H9 (cell line): Measurements from ENCODE around the gene PTPRC. TPM values are rescaled to one million over a fixed set of nuclear protein-coding genes. Genes with fewer than 3 reads are reported as not detected.

Experiments used
- DNase-seq: peaks from one replicate; pipeline ENCODE4 v3.0.0-alpha.2; 2017
- H2AFZ ChIP-seq: one replicate; pipeline ENCODE4 v1.6.1; 2013; ENCODE audit warnings: mild to moderate bottlenecking, low read length, control low read depth, moderate library complexity
- H2AK5ac ChIP-seq: 2 replicates; pipeline ENCODE4 v1.6.1; 2013; ENCODE audit warnings: low read length, control low read depth, mixed read lengths; ENCODE audit not compliant: insufficient read length
- H2BK120ac ChIP-seq: one replicate; pipeline ENCODE4 v1.6.1; 2013; ENCODE audit warnings: low read depth, mild to moderate bottlenecking, low read length, control low read depth, inconsistent platforms; ENCODE audit not compliant: poor library complexity, severe bottlenecking
- H2BK12ac ChIP-seq: 2 replicates; pipeline ENCODE4 v1.6.1; 2013; ENCODE audit warnings: low read length, control low read depth, mixed read lengths, low read depth; ENCODE audit not compliant: insufficient read length
- H2BK15ac ChIP-seq: 2 replicates; pipeline ENCODE4 v1.6.1; 2013; ENCODE audit warnings: low read depth, low read length, control low read depth
- H2BK20ac ChIP-seq: one replicate; pipeline ENCODE4 v1.6.1; 2013; ENCODE audit warnings: low read depth, mild to moderate bottlenecking, low read length, control low read depth, inconsistent platforms; ENCODE audit not compliant: poor library complexity, severe bottlenecking
- H2BK5ac ChIP-seq: 2 replicates; pipeline ENCODE4 v1.6.1; 2013; ENCODE audit warnings: low read length, control low read depth, mixed read lengths; ENCODE audit not compliant: insufficient read length
- H3K14ac ChIP-seq: 2 replicates; pipeline ENCODE4 v1.6.1; 2013; ENCODE audit warnings: low read length, control low read depth; ENCODE audit not compliant: insufficient read depth
- H3K18ac ChIP-seq: 2 replicates; pipeline ENCODE4 v1.6.1; 2013; ENCODE audit warnings: low read depth, mild to moderate bottlenecking, mixed read lengths, low read length, control low read depth; ENCODE audit not compliant: insufficient read length
- H3K23ac ChIP-seq: 2 replicates; pipeline ENCODE4 v1.6.1; 2013; ENCODE audit warnings: low read length, control low read depth, mixed read lengths, low read depth; ENCODE audit not compliant: insufficient read length
- H3K23me2 ChIP-seq: 2 replicates; pipeline ENCODE4 v1.6.1; 2013; ENCODE audit warnings: low read depth, mild to moderate bottlenecking, mixed read lengths, low read length, control low read depth; ENCODE audit not compliant: insufficient read length, poor library complexity, severe bottlenecking
- H3K27ac ChIP-seq: 2 replicates; pipeline ENCODE4 v1.5.1; 2013; ENCODE audit warnings: low read length, control low read depth, mixed read lengths, low read depth; ENCODE audit not compliant: insufficient read length
- H3K27me3 ChIP-seq: 2 replicates; pipeline ENCODE4 v1.6.1; 2013; ENCODE audit warnings: low read length, control low read depth, inconsistent platforms; ENCODE audit not compliant: insufficient read depth
- H3K4ac ChIP-seq: 2 replicates; pipeline ENCODE4 v1.6.1; 2013; ENCODE audit warnings: low read depth, mild to moderate bottlenecking, control low read depth, inconsistent platforms, low read length, moderate library complexity
- H3K4me1 ChIP-seq: 2 replicates; pipeline ENCODE4 v1.6.1; 2013; ENCODE audit warnings: low read length, control low read depth, inconsistent platforms; ENCODE audit not compliant: insufficient read depth
- H3K4me2 ChIP-seq: 2 replicates; pipeline ENCODE4 v1.6.1; 2013; ENCODE audit warnings: low read length, control low read depth, mixed read lengths; ENCODE audit not compliant: insufficient read length, insufficient read depth
- H3K56ac ChIP-seq: 2 replicates; pipeline ENCODE4 v1.6.1; 2013; ENCODE audit warnings: low read depth, mild to moderate bottlenecking, mixed read lengths, low read length, control low read depth; ENCODE audit not compliant: insufficient read length
- H3K79me1 ChIP-seq: 2 replicates; pipeline ENCODE4 v1.6.1; 2013; ENCODE audit warnings: low read depth, mild to moderate bottlenecking, moderate library complexity, low read length, control low read depth, inconsistent platforms; ENCODE audit not compliant: insufficient read depth, poor library complexity, severe bottlenecking
- H3K79me2 ChIP-seq: 2 replicates; pipeline ENCODE4 v1.6.1; 2013; ENCODE audit warnings: low read length, control low read depth, inconsistent platforms; ENCODE audit not compliant: insufficient read depth
- H3K9ac ChIP-seq: 2 replicates; pipeline ENCODE4 v1.6.1; 2013; ENCODE audit warnings: low read length, control low read depth, mixed read lengths; ENCODE audit not compliant: insufficient read length; ENCODE audit errors: extremely low read depth
- H3K9me3 ChIP-seq: one replicate; pipeline ENCODE4 v1.6.1; 2013; ENCODE audit warnings: low read depth, low read length, inconsistent platforms; ENCODE audit not compliant: control insufficient read depth
- H3T11ph ChIP-seq: one replicate; pipeline ENCODE4 v1.6.1; 2013; ENCODE audit warnings: mild to moderate bottlenecking, low read length, control low read depth, inconsistent platforms
- H4K20me1 ChIP-seq: one replicate; pipeline ENCODE4 v1.6.1; 2013; ENCODE audit not compliant: control insufficient read depth, insufficient read length, insufficient read depth
- H4K5ac ChIP-seq: 2 replicates; pipeline ENCODE4 v1.6.1; 2013; ENCODE audit warnings: low read depth, mild to moderate bottlenecking, mixed read lengths, low read length, control low read depth; ENCODE audit not compliant: insufficient read length
- H4K8ac ChIP-seq: replicated peaks from 2 replicates; pipeline ENCODE4 v1.6.1; 2013; ENCODE audit warnings: low read length, control low read depth, mixed read lengths, low read depth; ENCODE audit not compliant: insufficient read length
- H4K91ac ChIP-seq: 2 replicates; pipeline ENCODE4 v1.6.1; 2013; ENCODE audit warnings: low read depth, mild to moderate bottlenecking, moderate library complexity, mixed read lengths, low read length, control low read depth; ENCODE audit not compliant: insufficient read length
- H3K27ac Mint-ChIP-seq, 3 experiments: 2 replicates in 2 of 3; 3 replicates in 1 of 3; pipeline ENCODE4 v1.8.0; 2020 to 2021; ENCODE audit warnings: mixed read lengths in 3 of 3, mild to moderate bottlenecking in 1 of 3, moderate library complexity in 1 of 3
- H3K27me3 Mint-ChIP-seq: 2 replicates; pipeline ENCODE4 v1.8.0; 2021; ENCODE audit warnings: low read depth, mild to moderate bottlenecking, moderate library complexity, mixed read lengths
- H3K36me3 Mint-ChIP-seq, 3 experiments: 2 replicates in 2 of 3; 3 replicates in 1 of 3; pipeline ENCODE4 v1.8.0; 2020 to 2021; ENCODE audit warnings: low read depth in 3 of 3, mixed read lengths in 3 of 3; ENCODE audit not compliant: insufficient read depth in 1 of 3
- H3K4me1 Mint-ChIP-seq, 2 experiments: 2 replicates each; pipeline ENCODE4 v1.8.0; 2020; ENCODE audit warnings: mixed read lengths in 2 of 2
- H3K4me3 Mint-ChIP-seq, 2 experiments: 2 replicates in 1 of 2; 3 replicates in 1 of 2; pipeline ENCODE4 v1.8.0; 2020 to 2021; ENCODE audit warnings: mild to moderate bottlenecking in 2 of 2, mixed read lengths in 2 of 2, moderate library complexity in 1 of 2
- H3K9me3 Mint-ChIP-seq, 2 experiments: 2 replicates in 1 of 2; 3 replicates in 1 of 2; pipeline ENCODE4 v1.8.0; 2020; ENCODE audit warnings: mild to moderate bottlenecking in 2 of 2, mixed read lengths in 2 of 2, moderate library complexity in 1 of 2
- CTCF ChIP-seq: fragments of 200-600 bp; sonication (generic); conservative IDR thresholded peaks from 3 replicates; pipeline ENCODE4 v1.8.0; 2021; ENCODE audit warnings: antibody characterized with exemption, mild to moderate bottlenecking
- WGBS: extraction: QIAGEN DNeasy Blood & Tissue Kit; methylation state at CpG from one replicate; pipeline ENCODE4 v1.1.7; 2013; ENCODE audit warnings: missing lambda C conversion rate, low lambda C conversion rate, mixed read lengths; ENCODE audit not compliant: insufficient read length; ENCODE audit errors: extremely low coverage; 5-methylcytosine and 5-hydroxymethylcytosine counted together
- total RNA-seq: library from RNA; stranded (reverse); gene quantifications from 2 replicates; pipeline ENCODE4 v1.2.1, GENCODE V29; 2021

Gene PTPRC
- total RNA-seq, 1 experiment from 2014 or later, result not detected

GRCh38 chr1:198701250-198701649 lies 62.4 kb downstream of the PTPRC start:
- H3K4me2 ChIP-seq, result peak overlapping the region; percentile 5

More at GRCh38 chr1:198701250-198701649, 62.4 kb downstream of the PTPRC start:
- Histone ChIP-seq H3K79me2 (no peaks in the 10 kb centered on the region), H3K9ac (no peak overlapping the region), H3K14ac (no peak overlapping the region), H3K18ac (no peak overlapping the region), H4K91ac (no peak overlapping the region), H2BK12ac (no peak overlapping the region), H3K23me2 (no peaks in the 10 kb centered on the region), H3K27ac (peak overlapping the region; percentile 33), H3K79me1 (no peaks in the 10 kb centered on the region), H2BK5ac (no peak overlapping the region), H2BK15ac (no peak overlapping the region), H2AK5ac (no peak overlapping the region), H3K4ac (no peak overlapping the region), H3K4me1 (peaks cover 12% of the 10 kb centered on the region; the same call in 1 of the 2 replicates), H3K23ac (no peak overlapping the region), H3T11ph (no peak overlapping the region), H3K9me3 (no peaks in the 10 kb centered on the region), H4K5ac (no peak overlapping the region), H2BK120ac (no peak overlapping the region), H4K8ac (no peak overlapping the region), H3K56ac (no peak overlapping the region), H2AFZ (no peak overlapping the region), H4K20me1 (no peaks in the 10 kb centered on the region), H3K27me3 (no peaks in the 10 kb centered on the region), H2BK20ac (no peak overlapping the region)
- DNase-seq, result no peak
- Mint-ChIP-seq H3K27me3 (no peaks in the 10 kb centered on the region), H3K4me1 (peaks cover 44% of the 10 kb centered on the region in 2 experiments), H3K9me3 (no peaks in the 10 kb centered on the region; a peak in 1 of 5 replicates), H3K36me3 (no peaks in the 10 kb centered on the region), H3K4me3 (peak overlapping the region in 1 of 2 experiments; percentile 8; a peak in 2 of 5 replicates), H3K27ac (peak overlapping the region in 2 of 3 experiments; percentile 14 to 92; a peak in 3 of 7 replicates)
- WGBS, result no CpG with 5 or more reads among the region's 1 CpG
- TF ChIP-seq CTCF, result no peak
